ENCODE measurements around the gene VWA2. TPM values are rescaled to one million over a fixed set of nuclear protein-coding genes. Genes with fewer than 3 reads are reported as not detected.

Gene VWA2
- total RNA-seq = not detected

DNA sequence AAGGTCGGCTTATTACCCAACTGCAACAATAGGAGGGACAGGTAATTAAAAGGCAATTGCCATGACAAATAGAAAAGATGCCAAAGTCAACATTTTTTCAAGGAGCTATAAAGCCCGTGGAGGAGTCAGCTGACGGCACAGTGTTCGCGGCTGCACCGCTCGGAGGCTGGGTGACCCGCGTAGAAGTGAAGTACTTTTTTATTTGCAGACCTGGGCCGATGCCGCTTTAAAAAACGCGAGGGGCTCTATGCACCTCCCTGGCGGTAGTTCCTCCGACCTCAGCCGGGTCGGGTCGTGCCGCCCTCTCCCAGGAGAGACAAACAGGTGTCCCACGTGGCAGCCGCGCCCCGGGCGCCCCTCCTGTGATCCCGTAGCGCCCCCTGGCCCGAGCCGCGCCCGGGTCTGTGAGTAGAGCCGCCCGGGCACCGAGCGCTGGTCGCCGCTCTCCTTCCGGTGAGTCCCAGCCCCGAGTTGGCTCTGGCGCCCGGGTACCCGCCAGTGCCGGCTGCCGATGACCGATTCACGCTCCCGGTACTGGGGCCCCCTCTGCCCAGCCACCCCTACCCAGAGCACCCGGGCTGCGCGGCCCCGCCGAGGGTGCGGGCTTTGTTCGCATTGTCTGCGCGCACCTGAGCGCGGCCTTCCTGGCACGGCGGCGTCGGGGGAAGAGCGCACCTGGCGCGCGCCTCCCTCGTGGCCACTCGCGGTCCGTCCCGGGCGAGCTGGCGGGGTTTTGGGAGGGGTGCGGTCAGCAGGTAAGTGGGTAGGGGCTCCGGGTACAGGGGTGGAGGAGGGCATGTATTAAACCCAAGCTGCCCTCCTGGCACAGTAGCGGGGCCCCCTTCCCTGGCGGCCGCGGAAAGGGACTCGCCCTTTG is at the start of gene VWA2:
Gene VWA2 (plus strand): TSS at position 138 of the 877 bp plus-strand sequence. CDS start 9,460 bp downstream, outside the sequence.
- ATAC-seq (peak; percentile 70), DNase-seq (peak; percentile 65)
- H3K27me3 Mint-ChIP-seq = peaks cover 51% of the 10 kb centered on the region
- no peaks in the 10 kb centered on the region for H3K9me3 Mint-ChIP-seq (ENCODE audit: low read depth)
- POLR2A ChIA-PET = interaction anchor here (0.6 kb wide), 1 partner anchor 1748 kb away, joined by 4 read pairs; no protein-coding TSS in a partner anchor
- no peaks in the 10 kb centered on the region for H3K36me3 Mint-ChIP-seq (ENCODE audit: low read depth)
- peaks cover 5% of the 10 kb centered on the region for H3K4me1 Mint-ChIP-seq
- H3K4me3 Mint-ChIP-seq = peak within 1 kb of the TSS; percentile 57
- intact Hi-C loops (cut with DNase I, micrococcal nuclease) = loop anchor here in 1 of 2 experiments (2.0 kb wide), 1 partner anchor 441 kb away; no protein-coding TSS in a partner anchor
- H3K27ac Mint-ChIP-seq = no peak within 1 kb of the TSS
- CTCF ChIA-PET = interaction anchor here (0.7 to 0.9 kb wide), 2 partner anchors 12 to 535 kb away, joined by 3 to 4 read pairs; no protein-coding TSS in a partner anchor

GRCh38 chr10:114189700-114190099 is 49.4 kb upstream of the VWA2 start:
- ChIA-PET POLR2A (no interaction called here), CTCF (no interaction called here)
- H3K27me3 Mint-ChIP-seq = peaks cover 3% of the 10 kb centered on the region
- H3K27ac Mint-ChIP-seq = no peak overlapping the region
- DNase-seq (no peak), ATAC-seq (no peak)
- H3K4me1 Mint-ChIP-seq = no peaks in the 10 kb centered on the region
- intact Hi-C loops (cut with DNase I, micrococcal nuclease) = no loop called here
- H3K9me3 Mint-ChIP-seq (ENCODE audit: low read depth) = no peaks in the 10 kb centered on the region
- no peaks in the 10 kb centered on the region for H3K36me3 Mint-ChIP-seq (ENCODE audit: low read depth)
- no peak overlapping the region for H3K4me3 Mint-ChIP-seq

- no peak overlapping the region for H3K4me3 Mint-ChIP-seq
- no peak overlapping the region for H3K27ac Mint-ChIP-seq
- peaks cover 3% of the 10 kb centered on the region for H3K4me1 Mint-ChIP-seq
- no peaks in the 10 kb centered on the region for H3K9me3 Mint-ChIP-seq (ENCODE audit: low read depth)
- no peaks in the 10 kb centered on the region for H3K36me3 Mint-ChIP-seq (ENCODE audit: low read depth)
- ATAC-seq (no peak), DNase-seq (no peak)
- ChIA-PET POLR2A (no interaction called here), CTCF (no interaction called here)
- peaks cover 11% of the 10 kb centered on the region for H3K27me3 Mint-ChIP-seq
- intact Hi-C loops (cut with DNase I, micrococcal nuclease) = no loop called here
Observed at GRCh38 chr10:114195079-114195478, 44.0 kb upstream of the VWA2 start.

DNA sequence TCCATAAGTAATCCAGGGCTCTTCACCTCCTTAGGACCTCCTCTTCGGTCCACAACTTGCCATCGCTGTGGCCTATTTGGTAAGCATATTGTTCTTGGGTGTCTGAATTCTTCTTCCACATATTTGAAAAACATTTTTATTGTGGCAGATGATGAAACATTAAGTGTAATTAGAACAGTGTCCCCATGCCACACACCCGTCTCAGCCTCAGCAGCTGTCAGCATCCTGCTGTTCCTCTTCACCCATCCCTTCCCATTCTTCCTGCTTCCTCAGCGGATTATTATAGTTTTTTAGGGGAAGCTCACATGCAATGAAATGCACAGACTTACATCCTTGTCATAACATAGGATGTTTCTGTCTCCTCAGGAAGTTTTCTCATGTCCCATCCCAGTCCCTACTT is 39.8 kb upstream of the VWA2 start:
- Mint-ChIP-seq H3K9me3 (ENCODE audit: low read depth) (no peaks in the 10 kb centered on the region), H3K36me3 (ENCODE audit: low read depth) (no peaks in the 10 kb centered on the region), H3K4me3 (no peak overlapping the region), H3K4me1 (peaks cover 3% of the 10 kb centered on the region), H3K27ac (no peak overlapping the region), H3K27me3 (peaks cover 16% of the 10 kb centered on the region)
- ChIA-PET POLR2A (no interaction called here), CTCF (no interaction called here)
- intact Hi-C loops (cut with DNase I, micrococcal nuclease) = no loop called here
- ATAC-seq (no peak), DNase-seq (no peak)

- H3K9me3 Mint-ChIP-seq (ENCODE audit: low read depth) = no peaks in the 10 kb centered on the region
- CTCF ChIA-PET = no interaction called here
Observed at GRCh38 chr10:114202812-114203211, 36.2 kb upstream of the VWA2 start.

DNA sequence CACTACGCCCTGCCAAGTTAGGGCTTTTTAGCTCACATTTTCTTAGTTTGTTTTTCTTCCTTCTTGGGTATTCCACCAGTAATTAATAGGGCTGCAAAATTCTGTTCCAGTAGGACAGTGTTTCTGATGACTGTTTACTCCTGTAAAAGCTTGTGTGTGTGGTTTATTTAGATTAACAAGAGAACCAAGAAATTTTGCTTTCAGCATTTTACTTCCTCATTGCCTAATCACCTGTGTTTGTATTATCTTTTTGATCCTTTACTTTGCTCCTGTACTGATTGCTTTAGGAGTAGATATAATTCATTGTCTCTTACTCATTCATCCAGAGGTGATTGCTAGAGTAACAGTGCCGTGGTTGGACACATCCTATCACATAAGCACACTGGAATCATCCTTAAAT is 32.2 kb upstream of the VWA2 start:
- ChIA-PET POLR2A (no interaction called here), CTCF (interaction anchor here (0.6 kb wide), 1 partner anchor 22 kb away, joined by 3 read pairs; no protein-coding TSS in a partner anchor)
- peaks cover 2% of the 10 kb centered on the region for H3K27me3 Mint-ChIP-seq
- DNase-seq (no peak), ATAC-seq (no peak)
- no peaks in the 10 kb centered on the region for H3K36me3 Mint-ChIP-seq (ENCODE audit: low read depth)
- H3K27ac Mint-ChIP-seq = no peak overlapping the region
- H3K9me3 Mint-ChIP-seq (ENCODE audit: low read depth) = no peaks in the 10 kb centered on the region
- no peak overlapping the region for H3K4me3 Mint-ChIP-seq
- H3K4me1 Mint-ChIP-seq = no peaks in the 10 kb centered on the region
- intact Hi-C loops (cut with DNase I, micrococcal nuclease) = no loop called here

More at GRCh38 chr10:114202812-114203211, 36.2 kb upstream of the VWA2 start:
- Mint-ChIP-seq H3K4me3 (no peak overlapping the region), H3K27me3 (peaks cover 8% of the 10 kb centered on the region), H3K27ac (no peak overlapping the region), H3K4me1 (no peaks in the 10 kb centered on the region), H3K36me3 (ENCODE audit: low read depth) (no peaks in the 10 kb centered on the region)
- ATAC-seq (no peak), DNase-seq (no peak)
- POLR2A ChIA-PET = no interaction called here
- intact Hi-C loops (cut with DNase I, micrococcal nuclease) = no loop called here

- Mint-ChIP-seq H3K27ac (no peak overlapping the region), H3K4me1 (no peaks in the 10 kb centered on the region), H3K36me3 (ENCODE audit: low read depth) (no peaks in the 10 kb centered on the region), H3K9me3 (ENCODE audit: low read depth) (no peaks in the 10 kb centered on the region), H3K27me3 (peaks cover 2% of the 10 kb centered on the region), H3K4me3 (no peak overlapping the region)
- ATAC-seq (no peak), DNase-seq (no peak)
- ChIA-PET CTCF (interaction anchor here (0.6 kb wide), 1 partner anchor 22 kb away, joined by 3 read pairs; no protein-coding TSS in a partner anchor), POLR2A (no interaction called here)
- intact Hi-C loops (cut with DNase I, micrococcal nuclease) = no loop called here
Observed at GRCh38 chr10:114207349-114207748, 31.7 kb upstream of the VWA2 start.

GRCh38 chr10:114208351-114208750 is 30.7 kb upstream of the VWA2 start:
- Mint-ChIP-seq H3K9me3 (ENCODE audit: low read depth) (no peaks in the 10 kb centered on the region), H3K4me1 (no peaks in the 10 kb centered on the region), H3K36me3 (ENCODE audit: low read depth) (no peaks in the 10 kb centered on the region), H3K27ac (no peak overlapping the region), H3K27me3 (peaks cover 2% of the 10 kb centered on the region), H3K4me3 (no peak overlapping the region)
- DNase-seq = no peak
- intact Hi-C loops (cut with DNase I, micrococcal nuclease) = no loop called here
- ChIA-PET CTCF (interaction anchor here (0.6 kb wide), 1 partner anchor 121 kb away, joined by 4 read pairs; no protein-coding TSS in a partner anchor), POLR2A (no interaction called here)
- no peak for ATAC-seq

- no peak overlapping the region for H3K27ac Mint-ChIP-seq
- H3K4me1 Mint-ChIP-seq = no peaks in the 10 kb centered on the region
- CTCF ChIA-PET = no interaction called here
- POLR2A ChIA-PET = no interaction called here
- no peaks in the 10 kb centered on the region for H3K36me3 Mint-ChIP-seq (ENCODE audit: low read depth)
- ATAC-seq (no peak), DNase-seq (no peak)
- intact Hi-C loops (cut with DNase I, micrococcal nuclease) = no loop called here
- no peaks in the 10 kb centered on the region for H3K9me3 Mint-ChIP-seq (ENCODE audit: low read depth)
- H3K27me3 Mint-ChIP-seq = no peaks in the 10 kb centered on the region
- no peak overlapping the region for H3K4me3 Mint-ChIP-seq
Observed at GRCh38 chr10:114212153-114212552, 26.9 kb upstream of the VWA2 start.

DNA sequence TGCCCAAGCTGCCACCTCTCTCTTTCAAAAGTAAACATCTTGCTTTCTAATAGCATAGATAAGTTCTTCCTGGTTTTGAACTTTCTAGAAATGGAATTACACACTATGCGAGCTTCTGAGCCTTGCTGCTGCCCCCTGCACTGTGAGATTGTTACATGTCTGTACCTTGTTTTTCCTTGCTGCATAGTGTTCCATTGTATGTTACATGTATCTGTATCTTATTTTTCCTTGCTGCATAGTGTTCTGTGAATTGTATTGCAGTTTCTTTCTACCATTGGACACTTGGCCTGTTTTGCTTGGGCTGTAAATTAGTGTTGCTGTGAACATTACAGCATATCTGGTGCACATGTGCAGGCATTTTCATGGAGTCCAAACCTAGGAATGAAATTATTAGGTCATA is 24.0 kb upstream of the VWA2 start:
- intact Hi-C loops (cut with DNase I, micrococcal nuclease) = no loop called here
- DNase-seq (no peak), ATAC-seq (no peak)
- Mint-ChIP-seq H3K27me3 (peaks cover 5% of the 10 kb centered on the region), H3K27ac (no peak overlapping the region), H3K4me3 (no peak overlapping the region), H3K36me3 (ENCODE audit: low read depth) (no peaks in the 10 kb centered on the region), H3K4me1 (no peaks in the 10 kb centered on the region), H3K9me3 (ENCODE audit: low read depth) (no peaks in the 10 kb centered on the region)
- ChIA-PET POLR2A (interaction anchor here (0.6 kb wide), 1 partner anchor 407 kb away, joined by 3 read pairs; no protein-coding TSS in a partner anchor), CTCF (no interaction called here)

GRCh38 chr10:114220281-114220680 is 18.8 kb upstream of the VWA2 start:
- ATAC-seq (no peak), DNase-seq (no peak)
- H3K27me3 Mint-ChIP-seq = peaks cover 21% of the 10 kb centered on the region
- no peaks in the 10 kb centered on the region for H3K36me3 Mint-ChIP-seq (ENCODE audit: low read depth)
- ChIA-PET POLR2A (no interaction called here), CTCF (interaction anchor here (0.6 kb wide), 1 partner anchor 103 kb away, joined by 4 read pairs; no protein-coding TSS in a partner anchor)
- H3K9me3 Mint-ChIP-seq (ENCODE audit: low read depth) = no peaks in the 10 kb centered on the region
- intact Hi-C loops (cut with DNase I, micrococcal nuclease) = no loop called here
- H3K27ac Mint-ChIP-seq = no peak overlapping the region
- no peak overlapping the region for H3K4me3 Mint-ChIP-seq
- H3K4me1 Mint-ChIP-seq = no peaks in the 10 kb centered on the region

DNA sequence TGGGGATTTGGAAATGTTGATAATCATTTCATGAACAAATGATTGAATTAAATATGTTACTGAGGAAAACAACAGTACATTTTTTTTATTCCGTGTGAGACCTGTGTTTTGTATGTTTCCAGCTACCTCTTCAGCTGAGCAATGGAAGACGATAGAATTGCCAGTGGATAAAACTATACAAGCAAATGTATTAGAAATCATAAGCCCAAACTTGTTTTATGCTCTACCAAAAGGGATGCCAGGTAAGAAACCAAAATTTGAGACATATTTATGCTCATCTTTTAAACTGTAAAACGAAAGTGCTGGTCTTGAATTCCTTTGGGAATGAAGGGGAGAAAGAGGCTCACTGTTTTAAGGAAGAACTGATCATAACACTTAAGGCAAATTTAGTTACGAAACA is 17.8 kb upstream of the VWA2 start:
- no peak overlapping the region for H3K4me3 Mint-ChIP-seq
- POLR2A ChIA-PET = no interaction called here
- H3K27me3 Mint-ChIP-seq = peaks cover 21% of the 10 kb centered on the region
- no peak for DNase-seq
- intact Hi-C loops (cut with DNase I, micrococcal nuclease) = no loop called here
- H3K27ac Mint-ChIP-seq = no peak overlapping the region
- CTCF ChIA-PET = no interaction called here
- ATAC-seq = no peak
- H3K9me3 Mint-ChIP-seq (ENCODE audit: low read depth) = no peaks in the 10 kb centered on the region
- H3K36me3 Mint-ChIP-seq (ENCODE audit: low read depth) = no peaks in the 10 kb centered on the region
- H3K4me1 Mint-ChIP-seq = no peaks in the 10 kb centered on the region
